H1 (cell line): ENCODE measurements around the gene STX8. TPM values are rescaled to one million over a fixed set of nuclear protein-coding genes. Genes with fewer than 3 reads are reported as not detected.

Experiments
- JUND ChIP-seq: IDR thresholded peaks from 2 replicates; pipeline ENCODE4 v1.6.1; 2011; ENCODE audit warnings: mild to moderate bottlenecking, improper control_type of control experiment, low read length
- polyA plus RNA-seq, 7 experiments: library from polyadenylated mRNA; depleted of rRNA in 3 of 7; stranded (reverse) in 5 of 7; unstranded in 2 of 7; fragments of >200 nt in 5 of 7; fragments of 200-250 nt in 2 of 7; gene quantifications; 1 replicate in 5 of 7; 2 replicates in 1 of 7; 4 replicates in 1 of 7; pipeline versions ENCODE4 v1.2.1 to v1.2.3, GENCODE V29; 2011 to 2013; ENCODE audit warnings: missing spikeins in 2 of 7, mixed read lengths in 2 of 7
- total RNA-seq: library from RNA; stranded (reverse); fragmentation: NEBNext Ultra II Directional; extraction: Animal tissue kit (Norgen Biotek cat#: 25700); gene quantifications from 2 replicates; pipeline ENCODE4 v1.2.1, GENCODE V29; 2021
- TF ChIP-seq, protein P1 (sequence below): IDR thresholded peaks from 2 replicates; pipeline ENCODE4 v1.6.1; 2012; ENCODE audit warnings: inconsistent platforms

STX8 gene
- total and polyA plus RNA-seq, 2 of the 8 experiments (the other 6 are each of a cell fraction or from before 2014, with no cell fraction given): 22.8 to 42.5 TPM

DNA sequence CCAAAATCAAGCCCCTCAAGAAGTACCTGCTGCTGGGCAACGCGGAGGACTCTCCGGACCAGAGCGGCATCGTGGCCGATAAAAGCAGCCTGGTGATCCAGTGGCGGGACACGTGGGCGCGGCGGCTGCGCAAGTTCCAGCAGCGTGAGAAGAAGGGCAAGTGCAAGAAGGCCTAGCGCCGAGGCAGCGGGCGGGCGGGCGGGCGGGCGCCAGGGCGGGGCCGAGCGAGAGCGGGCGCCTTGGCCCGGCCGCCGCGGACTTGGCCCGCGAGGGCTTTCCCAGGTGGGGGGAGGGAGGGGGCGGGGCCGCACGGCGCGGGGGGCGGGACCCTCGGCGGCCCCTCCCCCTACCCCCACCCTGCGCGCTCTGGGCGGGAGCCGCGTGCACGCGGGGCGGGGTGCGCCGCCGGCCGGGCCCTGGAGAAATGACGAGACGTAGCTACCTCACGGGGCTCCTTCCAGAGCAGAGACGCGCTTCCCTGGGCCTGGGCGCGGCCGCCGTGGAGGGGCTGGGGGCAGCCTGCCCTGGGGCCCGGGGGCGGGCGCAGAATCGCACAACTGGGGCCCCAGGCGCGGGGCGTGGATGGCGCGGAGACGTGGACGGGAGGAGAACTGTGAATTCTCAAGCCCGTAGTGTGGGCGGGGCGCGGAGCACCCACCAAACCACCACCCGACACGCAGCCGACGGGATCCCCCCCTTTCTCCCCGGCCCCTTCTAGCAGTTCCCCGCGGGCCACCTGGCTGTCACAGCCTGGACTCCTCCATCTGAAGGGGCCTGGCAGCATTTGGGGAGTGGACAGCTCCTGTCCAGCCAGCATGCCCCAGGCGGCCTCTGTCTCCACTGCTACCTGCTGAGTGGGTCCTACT lies 335.6 kb downstream of the STX8 start (continued):
- TF ChIP-seq, protein P1, sequence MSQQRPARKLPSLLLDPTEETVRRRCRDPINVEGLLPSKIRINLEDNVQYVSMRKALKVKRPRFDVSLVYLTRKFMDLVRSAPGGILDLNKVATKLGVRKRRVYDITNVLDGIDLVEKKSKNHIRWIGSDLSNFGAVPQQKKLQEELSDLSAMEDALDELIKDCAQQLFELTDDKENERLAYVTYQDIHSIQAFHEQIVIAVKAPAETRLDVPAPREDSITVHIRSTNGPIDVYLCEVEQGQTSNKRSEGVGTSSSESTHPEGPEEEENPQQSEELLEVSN: peak; percentile 18
- TF ChIP-seq JUND: no peak
